ENCODE results near the gene ZNF384. TPM values are rescaled to one million over a fixed set of nuclear protein-coding genes. Genes with fewer than 3 reads are reported as not detected.

Gene ZNF384
- total RNA-seq, 1 experiment from 2014 or later = 88.0 TPM

GRCh38 chr12:6638305-6638704, 50.9 kb downstream of the ZNF384 start:
- H3K4me3 Mint-ChIP-seq = no peak overlapping the region
- no peak overlapping the region for H3K4ac ChIP-seq (ENCODE audit: low read depth, low read length)

More at GRCh38 chr12:6638305-6638704, 50.9 kb downstream of the ZNF384 start:
- H4K8ac ChIP-seq (replicated peaks; ENCODE audit: insufficient read length, low read depth, low read length) = no peak overlapping the region
- TF ChIP-seq, protein P1, sequence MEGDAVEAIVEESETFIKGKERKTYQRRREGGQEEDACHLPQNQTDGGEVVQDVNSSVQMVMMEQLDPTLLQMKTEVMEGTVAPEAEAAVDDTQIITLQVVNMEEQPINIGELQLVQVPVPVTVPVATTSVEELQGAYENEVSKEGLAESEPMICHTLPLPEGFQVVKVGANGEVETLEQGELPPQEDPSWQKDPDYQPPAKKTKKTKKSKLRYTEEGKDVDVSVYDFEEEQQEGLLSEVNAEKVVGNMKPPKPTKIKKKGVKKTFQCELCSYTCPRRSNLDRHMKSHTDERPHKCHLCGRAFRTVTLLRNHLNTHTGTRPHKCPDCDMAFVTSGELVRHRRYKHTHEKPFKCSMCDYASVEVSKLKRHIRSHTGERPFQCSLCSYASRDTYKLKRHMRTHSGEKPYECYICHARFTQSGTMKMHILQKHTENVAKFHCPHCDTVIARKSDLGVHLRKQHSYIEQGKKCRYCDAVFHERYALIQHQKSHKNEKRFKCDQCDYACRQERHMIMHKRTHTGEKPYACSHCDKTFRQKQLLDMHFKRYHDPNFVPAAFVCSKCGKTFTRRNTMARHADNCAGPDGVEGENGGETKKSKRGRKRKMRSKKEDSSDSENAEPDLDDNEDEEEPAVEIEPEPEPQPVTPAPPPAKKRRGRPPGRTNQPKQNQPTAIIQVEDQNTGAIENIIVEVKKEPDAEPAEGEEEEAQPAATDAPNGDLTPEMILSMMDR (conservative IDR thresholded peaks at IDR 0.05) = no peak
- no peak overlapping the region for H2BK12ac ChIP-seq (ENCODE audit: insufficient read length, low read depth, low read length)
- no peak overlapping the region for H3K23ac ChIP-seq (ENCODE audit: insufficient read length, low read depth, low read length)
- H2BK120ac ChIP-seq (ENCODE audit: low read depth, low read length, poor library complexity, severe bottlenecking) = no peak overlapping the region
- no peak overlapping the region for H4K5ac ChIP-seq (ENCODE audit: insufficient read length, low read depth, low read length)
- H3K4me1 ChIP-seq (ENCODE audit: insufficient read depth, low read length) = no peaks in the 10 kb centered on the region
- peaks cover 12 to 14% of the 10 kb centered on the region in 2 experiments for H3K4me1 Mint-ChIP-seq
- no peaks in the 10 kb centered on the region for H3K9me3 ChIP-seq (ENCODE audit: control insufficient read depth, low read depth, low read length)
- no peak overlapping the region for H3K18ac ChIP-seq (ENCODE audit: insufficient read length, low read depth, low read length)
- H2BK20ac ChIP-seq (ENCODE audit: low read depth, low read length, poor library complexity, severe bottlenecking) = no peak overlapping the region
- DNase-seq = no peak
- no peaks in the 10 kb centered on the region for H3K79me2 ChIP-seq (ENCODE audit: insufficient read depth, low read length)
- H3K56ac ChIP-seq (ENCODE audit: insufficient read length, low read depth, low read length) = no peak overlapping the region
- no peak overlapping the region for H2AFZ ChIP-seq (ENCODE audit: low read length)
- no peak overlapping the region for H2BK5ac ChIP-seq (ENCODE audit: insufficient read length, low read length)
- H2BK15ac ChIP-seq (ENCODE audit: low read depth, low read length) = no peak overlapping the region
- no peaks in the 10 kb centered on the region for H3K27me3 ChIP-seq (ENCODE audit: insufficient read depth, low read length)
- no peak overlapping the region for H3K27ac ChIP-seq (ENCODE audit: insufficient read length, low read depth, low read length)
- no peak overlapping the region for H3K9ac ChIP-seq (ENCODE audit: extremely low read depth, insufficient read length, low read length)
- no peaks in the 10 kb centered on the region for H3K36me3 Mint-ChIP-seq (ENCODE audit: insufficient read depth in 1 of 3, low read depth in 3 of 3)
- WGBS (ENCODE audit: extremely low coverage, insufficient read length, low lambda C conversion rate) = no CpG with 5 or more reads among the region's 9 CpGs
- no peak overlapping the region for H3K27ac Mint-ChIP-seq
- H3K14ac ChIP-seq (ENCODE audit: insufficient read depth, low read length) = no peak overlapping the region
- H2AK5ac ChIP-seq (ENCODE audit: insufficient read length, low read length) = no peak overlapping the region
- H3K27me3 Mint-ChIP-seq (ENCODE audit: low read depth) = peaks cover 34% of the 10 kb centered on the region
- H4K20me1 ChIP-seq (ENCODE audit: control insufficient read depth, insufficient read depth, insufficient read length) = no peaks in the 10 kb centered on the region
- no peak overlapping the region for H3T11ph ChIP-seq (ENCODE audit: low read length)
- no peak overlapping the region for H4K91ac ChIP-seq (ENCODE audit: insufficient read length, low read depth, low read length)
- H3K9me3 Mint-ChIP-seq = no peaks in the 10 kb centered on the region
- no peak overlapping the region for H3K4me2 ChIP-seq (ENCODE audit: insufficient read depth, insufficient read length, low read length)
- no peaks in the 10 kb centered on the region for H3K79me1 ChIP-seq (ENCODE audit: insufficient read depth, low read depth, low read length, poor library complexity, severe bottlenecking)
- no peaks in the 10 kb centered on the region for H3K23me2 ChIP-seq (ENCODE audit: insufficient read length, low read depth, low read length, poor library complexity, severe bottlenecking)

Data from H9 (cell line).